ENCODE measurements around the gene EMC6. TPM values are rescaled to one million over a fixed set of nuclear protein-coding genes. Genes with fewer than 3 reads are reported as not detected.

EMC6 gene
- total RNA-seq, 1 donor from 2014 or later: 44.4 TPM

DNA sequence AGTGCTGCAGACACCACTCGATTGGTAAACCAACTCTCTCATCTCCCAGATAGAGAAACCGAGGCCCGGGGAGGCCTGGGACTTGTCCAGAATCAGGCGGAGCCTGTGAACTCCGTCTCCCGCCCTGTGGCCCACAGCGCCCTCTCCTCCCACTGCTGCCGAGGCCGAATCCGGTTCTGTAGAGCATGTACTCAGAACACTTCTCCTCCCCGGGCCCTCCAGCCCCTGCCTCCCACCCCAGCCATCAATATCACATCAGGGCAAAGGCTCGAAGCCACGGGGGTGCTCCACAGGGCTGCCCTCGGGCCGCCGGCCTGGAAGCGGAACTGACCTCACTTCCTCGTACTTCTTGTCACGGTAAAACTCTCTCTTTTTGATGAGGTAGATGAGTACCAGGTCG lies 13.0 kb downstream of the EMC6 start:
- no peak for DNase-seq
- Mint-ChIP-seq H3K9me3 (ENCODE audit: unreplicated experiment) (no peaks in the 10 kb centered on the region), H3K4me1 (ENCODE audit: low read depth, unreplicated experiment) (peaks cover 2% of the 10 kb centered on the region), H3K27ac (ENCODE audit: unreplicated experiment) (no peak overlapping the region), H3K27me3 (ENCODE audit: unreplicated experiment) (no peaks in the 10 kb centered on the region), H3K36me3 (ENCODE audit: unreplicated experiment) (no peaks in the 10 kb centered on the region), H3K4me3 (ENCODE audit: unreplicated experiment) (no peak overlapping the region)
- TF ChIP-seq, protein P1, sequence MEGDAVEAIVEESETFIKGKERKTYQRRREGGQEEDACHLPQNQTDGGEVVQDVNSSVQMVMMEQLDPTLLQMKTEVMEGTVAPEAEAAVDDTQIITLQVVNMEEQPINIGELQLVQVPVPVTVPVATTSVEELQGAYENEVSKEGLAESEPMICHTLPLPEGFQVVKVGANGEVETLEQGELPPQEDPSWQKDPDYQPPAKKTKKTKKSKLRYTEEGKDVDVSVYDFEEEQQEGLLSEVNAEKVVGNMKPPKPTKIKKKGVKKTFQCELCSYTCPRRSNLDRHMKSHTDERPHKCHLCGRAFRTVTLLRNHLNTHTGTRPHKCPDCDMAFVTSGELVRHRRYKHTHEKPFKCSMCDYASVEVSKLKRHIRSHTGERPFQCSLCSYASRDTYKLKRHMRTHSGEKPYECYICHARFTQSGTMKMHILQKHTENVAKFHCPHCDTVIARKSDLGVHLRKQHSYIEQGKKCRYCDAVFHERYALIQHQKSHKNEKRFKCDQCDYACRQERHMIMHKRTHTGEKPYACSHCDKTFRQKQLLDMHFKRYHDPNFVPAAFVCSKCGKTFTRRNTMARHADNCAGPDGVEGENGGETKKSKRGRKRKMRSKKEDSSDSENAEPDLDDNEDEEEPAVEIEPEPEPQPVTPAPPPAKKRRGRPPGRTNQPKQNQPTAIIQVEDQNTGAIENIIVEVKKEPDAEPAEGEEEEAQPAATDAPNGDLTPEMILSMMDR (IDR thresholded peaks at IDR 0.05; ENCODE audit: partially characterized antibody, unreplicated experiment): no peak

DNA sequence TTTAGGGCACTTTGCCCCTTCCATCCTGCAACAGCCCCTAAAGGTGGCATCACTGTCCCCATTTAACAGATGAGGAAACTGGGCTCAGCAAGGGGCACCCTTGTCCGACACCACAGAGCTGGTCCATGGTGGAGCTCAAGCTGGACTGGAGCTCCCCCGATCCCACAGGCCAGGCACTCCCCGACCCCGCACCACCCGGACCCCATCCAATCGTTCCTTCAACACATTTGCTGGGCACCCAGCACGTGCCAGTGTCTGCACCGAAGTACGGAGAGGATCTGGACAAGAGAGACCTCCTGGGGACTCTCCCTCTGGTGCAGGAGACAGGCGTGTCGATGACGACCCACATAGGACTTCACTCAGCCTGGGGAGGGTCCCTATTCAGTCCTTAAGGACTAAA lies 13.4 kb downstream of the EMC6 start:
- DNase-seq: no peak
- TF ChIP-seq, protein P1 (IDR thresholded peaks at IDR 0.05; ENCODE audit: partially characterized antibody, unreplicated experiment): no peak
- Mint-ChIP-seq H3K4me1 (ENCODE audit: low read depth, unreplicated experiment) (peaks cover 2% of the 10 kb centered on the region), H3K4me3 (ENCODE audit: unreplicated experiment) (no peak overlapping the region), H3K9me3 (ENCODE audit: unreplicated experiment) (no peaks in the 10 kb centered on the region), H3K27ac (ENCODE audit: unreplicated experiment) (no peak overlapping the region), H3K36me3 (ENCODE audit: unreplicated experiment) (no peaks in the 10 kb centered on the region), H3K27me3 (ENCODE audit: unreplicated experiment) (no peaks in the 10 kb centered on the region)

DNA sequence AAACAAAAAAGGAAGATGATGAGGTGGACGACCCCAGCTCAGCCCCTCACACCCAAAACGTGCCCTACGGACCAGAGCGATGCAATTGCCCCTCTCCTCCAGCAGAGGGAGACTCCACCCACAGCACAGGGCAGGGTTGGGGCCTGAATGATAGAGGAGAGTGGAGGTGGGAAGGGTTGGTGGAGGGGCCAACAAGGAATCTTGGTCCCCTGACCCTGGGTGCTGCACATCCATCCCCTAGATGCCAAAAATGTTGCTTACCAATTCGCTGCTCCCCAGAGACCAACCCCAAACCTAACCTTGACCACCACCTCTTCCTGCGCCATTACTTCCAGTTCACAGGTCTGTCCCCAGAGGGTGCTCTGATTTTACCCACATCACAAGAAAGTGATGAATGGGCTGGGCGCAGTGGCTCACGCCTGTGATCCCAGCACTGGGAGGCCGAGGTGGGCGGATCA lies 14.5 kb downstream of the EMC6 start:
- Mint-ChIP-seq H3K9me3 (ENCODE audit: unreplicated experiment) (no peaks in the 10 kb centered on the region), H3K36me3 (ENCODE audit: unreplicated experiment) (no peaks in the 10 kb centered on the region), H3K4me3 (ENCODE audit: unreplicated experiment) (no peak overlapping the region), H3K27ac (ENCODE audit: unreplicated experiment) (no peak overlapping the region), H3K4me1 (ENCODE audit: low read depth, unreplicated experiment) (peaks cover 2% of the 10 kb centered on the region), H3K27me3 (ENCODE audit: unreplicated experiment) (no peaks in the 10 kb centered on the region)
- DNase-seq: peak; percentile 57
- TF ChIP-seq, protein P1 (IDR thresholded peaks at IDR 0.05; ENCODE audit: partially characterized antibody, unreplicated experiment): peak; percentile 92

GRCh38 chr17:3685174-3685573 lies 16.6 kb downstream of the EMC6 start:
- peaks cover 4% of the 10 kb centered on the region for H3K36me3 Mint-ChIP-seq (ENCODE audit: unreplicated experiment)
- H3K4me1 Mint-ChIP-seq (ENCODE audit: low read depth, unreplicated experiment): peaks cover 10% of the 10 kb centered on the region
- H3K4me3 Mint-ChIP-seq (ENCODE audit: unreplicated experiment): no peak overlapping the region
- TF ChIP-seq, protein P1 (IDR thresholded peaks at IDR 0.05; ENCODE audit: partially characterized antibody, unreplicated experiment): no peak
- peaks cover 5% of the 10 kb centered on the region for H3K27me3 Mint-ChIP-seq (ENCODE audit: unreplicated experiment)
- no peak for DNase-seq
- H3K27ac Mint-ChIP-seq (ENCODE audit: unreplicated experiment): no peak overlapping the region
- H3K9me3 Mint-ChIP-seq (ENCODE audit: unreplicated experiment): peaks cover 4% of the 10 kb centered on the region

DNA sequence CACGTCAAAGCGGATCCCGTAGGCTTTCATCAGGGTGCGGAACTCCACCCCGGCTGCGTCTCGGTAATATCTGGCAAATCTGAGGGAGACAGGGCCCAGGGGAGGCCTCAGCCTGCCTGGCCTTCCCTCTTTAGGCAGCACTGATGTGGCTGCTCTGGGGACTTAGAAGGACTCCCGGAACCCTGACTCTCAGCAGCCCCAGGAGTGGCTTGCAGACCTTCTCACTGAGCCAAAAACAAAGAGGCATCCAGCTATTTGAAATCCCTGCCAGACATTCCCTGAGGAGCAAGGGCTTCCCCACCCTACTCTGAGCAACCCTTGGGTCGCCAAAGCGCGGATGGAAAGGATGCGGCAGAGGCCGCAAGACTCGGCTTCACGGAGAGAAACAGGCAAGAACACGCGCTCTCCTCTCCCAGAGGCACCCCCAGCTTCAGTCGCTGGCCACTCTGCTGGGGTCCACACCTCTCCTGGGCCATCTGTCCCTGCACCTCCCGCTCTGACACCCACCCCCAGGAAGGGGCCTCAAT lies 19.5 kb downstream of the EMC6 start:
- H3K4me3 Mint-ChIP-seq (ENCODE audit: unreplicated experiment): peak overlapping the region; percentile 14
- peaks cover 8% of the 10 kb centered on the region for H3K4me1 Mint-ChIP-seq (ENCODE audit: low read depth, unreplicated experiment)
- peaks cover 4% of the 10 kb centered on the region for H3K36me3 Mint-ChIP-seq (ENCODE audit: unreplicated experiment)
- peaks cover 6% of the 10 kb centered on the region for H3K27me3 Mint-ChIP-seq (ENCODE audit: unreplicated experiment)
- TF ChIP-seq, protein P1 (IDR thresholded peaks at IDR 0.05; ENCODE audit: partially characterized antibody, unreplicated experiment): no peak
- peak overlapping the region; percentile 22 for H3K27ac Mint-ChIP-seq (ENCODE audit: unreplicated experiment)
- H3K9me3 Mint-ChIP-seq (ENCODE audit: unreplicated experiment): peaks cover 4% of the 10 kb centered on the region
- DNase-seq: no peak

All from glutamatergic neuron (in vitro differentiated cells).